HG03108 (cell line): ENCODE measurements around the gene CLDN14.

Source experiments
- ATAC-seq: cut with Tn5 transposase; IDR thresholded peaks from one replicate; pipeline ENCODE4 v1.9.1; 2021; ENCODE audit warnings: moderate library complexity; ENCODE audit not compliant: unreplicated experiment

The CLDN14 gene

GRCh38 chr21:36473203-36473602 lies 6.7 kb downstream of the CLDN14 start:
- ATAC-seq, result no peak

- no peak for ATAC-seq
Observed at GRCh38 chr21:36472377-36472776, 7.5 kb downstream of the CLDN14 start.

GRCh38 chr21:36471254-36471723 lies 8.6 kb downstream of the CLDN14 start:
- ATAC-seq, result peak; percentile 67

DNA sequence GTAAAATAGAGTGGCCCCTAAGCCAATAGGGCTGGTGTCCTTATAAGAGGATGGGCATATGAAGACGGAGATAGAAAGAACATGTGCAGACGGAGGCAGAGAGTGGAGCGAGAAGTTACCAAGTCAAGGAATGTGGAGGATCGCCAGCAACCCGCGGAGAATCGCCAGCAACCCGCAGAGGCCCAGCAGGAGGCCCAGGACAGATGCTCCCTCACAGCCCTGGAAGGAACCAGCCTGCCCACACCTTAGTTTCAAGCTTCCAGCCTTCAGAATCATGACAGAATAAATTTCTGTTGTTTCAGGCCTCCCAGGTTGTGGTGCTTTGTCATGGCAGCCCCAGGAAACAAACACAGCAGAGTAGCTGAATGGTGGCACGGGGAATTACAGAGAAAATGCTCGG lies 9.6 kb downstream of the CLDN14 start:
- no peak for ATAC-seq

- no peak for ATAC-seq
Observed at GRCh38 chr21:36466061-36466511, 13.8 kb downstream of the CLDN14 start.

DNA sequence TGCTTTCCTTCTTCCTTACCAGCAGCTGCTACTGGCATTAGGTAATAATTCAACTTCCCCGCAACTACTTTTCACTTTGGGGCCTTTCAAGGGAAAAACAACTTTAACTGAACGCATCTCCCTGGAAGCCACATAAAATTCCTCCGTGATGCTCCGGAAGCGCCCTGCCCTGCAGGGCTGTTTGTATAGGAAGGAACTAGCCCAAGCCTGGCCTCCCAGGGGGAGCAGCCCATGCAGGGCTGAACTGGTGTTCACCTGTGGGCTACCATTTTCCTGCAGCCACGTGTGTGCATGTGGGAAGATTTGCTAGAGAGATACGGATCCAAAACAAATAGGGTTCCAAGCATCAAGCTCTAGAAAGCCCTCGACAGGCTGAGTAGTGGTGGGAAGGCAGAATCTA lies 14.4 kb downstream of the CLDN14 start:
- no peak for ATAC-seq

DNA sequence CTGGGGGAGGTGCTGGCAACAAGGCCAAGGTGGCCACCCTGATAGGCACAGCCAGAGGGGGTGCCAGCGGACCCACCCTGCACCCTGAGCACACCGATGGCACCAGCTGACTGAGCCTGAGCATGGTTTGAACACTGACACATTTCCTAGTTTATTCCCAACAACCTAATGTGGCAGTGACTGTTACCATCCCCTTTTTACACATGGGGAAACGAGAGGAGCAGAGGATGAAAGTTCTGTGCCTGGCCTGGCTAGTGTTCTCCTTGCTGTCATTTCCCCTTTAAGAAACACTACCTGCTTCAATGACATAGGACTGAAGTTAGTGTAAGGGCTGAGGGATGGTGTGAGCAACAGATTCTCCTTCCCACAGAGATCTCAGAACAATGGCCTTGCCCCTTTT lies 15.3 kb downstream of the CLDN14 start:
- no peak for ATAC-seq

- ATAC-seq, result no peak
Observed at GRCh38 chr21:36463991-36464390, 15.9 kb downstream of the CLDN14 start.

GRCh38 chr21:36463204-36463603 lies 16.7 kb downstream of the CLDN14 start:
- no peak for ATAC-seq

DNA sequence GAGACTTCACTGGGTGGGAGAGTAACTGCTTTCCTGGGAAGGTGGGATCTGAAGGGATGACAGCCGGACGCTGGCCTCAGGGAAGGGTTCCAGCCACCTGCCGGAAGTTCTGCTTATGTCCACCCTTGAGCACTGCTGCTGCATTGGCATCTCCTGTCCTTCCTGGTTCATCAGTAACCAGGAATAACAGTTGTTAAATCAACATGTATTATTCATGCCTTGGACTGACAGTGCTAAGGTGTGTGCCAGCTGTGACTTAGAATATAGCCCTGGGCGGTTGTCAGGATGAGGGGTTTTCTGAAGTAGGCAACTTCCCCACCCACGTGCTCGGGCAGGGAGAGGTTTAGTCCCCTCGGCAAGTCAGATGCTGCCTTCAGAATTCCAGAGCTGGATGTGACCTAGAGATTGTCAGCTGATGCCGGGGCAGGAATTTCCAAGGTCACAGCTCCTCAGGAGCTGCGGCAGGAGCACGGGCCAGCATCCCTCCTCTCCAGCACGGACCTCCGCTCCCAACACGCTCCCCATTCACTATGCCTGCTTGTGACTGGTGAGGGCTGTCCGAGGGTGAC lies 17.9 kb downstream of the CLDN14 start:
- ATAC-seq, result no peak

DNA sequence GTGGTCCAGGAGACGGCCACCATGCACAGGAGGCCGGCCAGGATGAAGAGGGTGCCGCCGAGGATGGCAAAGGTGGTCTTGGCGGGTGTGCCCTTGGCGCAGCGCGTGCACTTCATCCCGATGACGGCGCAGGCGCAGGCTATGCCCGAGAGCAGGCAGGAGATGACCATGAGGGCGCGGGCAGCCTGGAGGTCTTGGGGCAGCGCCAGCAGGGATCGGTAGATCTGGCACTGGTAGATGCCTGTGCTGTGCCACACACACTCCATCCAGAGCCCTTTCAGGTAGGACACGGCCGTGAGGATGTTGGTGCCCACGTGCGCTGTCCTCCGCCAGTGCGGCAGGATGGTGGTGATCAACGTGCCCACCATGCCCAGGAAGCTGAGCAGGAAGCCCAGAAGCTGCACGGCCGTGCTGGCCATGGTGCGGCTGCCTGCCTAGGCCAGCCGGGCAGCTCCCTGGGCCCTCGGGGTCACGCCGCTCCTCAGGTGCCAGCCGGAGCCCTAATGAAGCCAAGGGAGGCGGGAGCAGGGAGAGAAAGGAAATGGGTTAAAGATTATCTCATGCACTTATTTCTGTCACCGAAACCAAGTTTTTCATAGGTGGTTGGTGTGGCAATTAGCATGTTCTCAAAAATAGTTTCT lies 18.5 kb downstream of the CLDN14 start:
- no peak for ATAC-seq

DNA sequence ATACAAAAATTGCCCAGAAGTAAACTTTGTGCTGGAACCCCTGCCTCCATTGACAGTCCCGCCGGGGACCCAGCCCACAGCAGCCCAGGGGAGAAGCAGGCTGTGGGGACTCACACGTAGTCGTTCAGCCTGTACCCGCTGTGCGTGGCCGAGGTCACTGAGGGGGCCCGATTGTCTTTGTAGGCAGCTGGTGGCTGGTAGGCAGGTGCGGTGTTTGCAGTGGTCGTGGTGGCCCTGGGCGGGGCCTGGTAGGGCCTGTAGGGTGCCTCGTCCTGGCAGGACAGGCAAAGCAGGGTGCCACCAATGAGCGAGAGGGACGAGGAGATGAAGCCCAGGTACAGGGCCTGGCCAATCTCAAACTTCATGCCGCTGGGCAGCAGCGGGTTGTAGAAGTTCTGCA lies 19.1 kb downstream of the CLDN14 start:
- ATAC-seq, result no peak

- no peak for ATAC-seq
Observed at GRCh38 chr21:36459098-36459497, 20.8 kb downstream of the CLDN14 start.

DNA sequence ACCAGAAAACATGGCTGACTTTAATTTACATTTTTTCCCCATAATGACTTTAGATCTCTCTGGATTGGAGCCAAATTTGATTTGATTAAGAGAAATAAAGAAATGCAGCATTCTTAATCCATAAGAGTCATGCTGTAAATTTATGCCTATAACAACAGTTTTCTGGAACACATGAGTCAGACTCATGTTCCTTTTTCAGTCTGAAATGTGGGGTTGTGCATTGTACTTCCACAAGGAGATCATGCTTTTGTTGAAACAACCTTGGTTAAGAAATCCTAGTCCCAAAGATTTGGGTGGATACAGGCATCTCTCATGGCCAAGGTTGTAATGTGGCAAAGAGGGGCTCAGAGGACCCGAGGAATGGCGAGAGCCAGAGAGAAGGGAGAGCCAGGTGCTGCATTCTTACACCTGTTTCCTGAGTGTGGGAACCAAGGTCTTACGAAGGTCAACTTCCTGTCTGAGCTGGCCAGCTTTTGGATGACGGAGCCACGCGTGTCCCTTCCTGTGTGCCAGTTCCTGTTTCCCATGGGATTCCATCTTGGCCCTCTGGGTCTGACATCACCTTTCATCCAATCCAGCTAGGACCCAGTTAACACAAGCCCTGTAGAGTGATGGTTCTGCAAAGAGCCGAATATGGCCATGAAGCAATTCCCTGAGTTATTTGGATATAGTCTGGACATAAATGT lies 23.1 kb downstream of the CLDN14 start:
- no peak for ATAC-seq

GRCh38 chr21:36454706-36455105 lies 25.2 kb downstream of the CLDN14 start:
- no peak for ATAC-seq

DNA sequence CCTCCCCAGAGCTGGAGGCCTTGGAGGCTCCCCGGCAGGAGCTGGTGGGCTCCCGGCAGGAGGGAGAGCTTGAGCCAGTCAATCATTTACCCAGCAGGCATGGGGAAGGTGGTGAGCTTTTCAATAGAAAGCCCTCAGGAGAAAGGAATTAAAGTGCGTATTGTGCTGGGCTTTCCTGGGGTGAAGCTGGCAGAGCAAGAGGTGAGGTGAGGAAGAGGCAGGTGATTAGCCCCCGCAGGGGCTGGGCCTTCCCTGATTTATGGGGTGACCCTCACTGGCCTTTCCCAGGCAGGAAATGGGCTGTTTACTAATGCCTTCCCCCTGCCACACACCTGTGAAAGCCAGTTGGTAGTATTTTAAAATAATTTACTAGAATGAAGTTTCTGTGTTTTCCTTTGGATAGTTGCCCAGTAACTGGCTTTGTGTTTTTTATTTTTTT lies 25.8 kb downstream of the CLDN14 start:
- ATAC-seq, result no peak

DNA sequence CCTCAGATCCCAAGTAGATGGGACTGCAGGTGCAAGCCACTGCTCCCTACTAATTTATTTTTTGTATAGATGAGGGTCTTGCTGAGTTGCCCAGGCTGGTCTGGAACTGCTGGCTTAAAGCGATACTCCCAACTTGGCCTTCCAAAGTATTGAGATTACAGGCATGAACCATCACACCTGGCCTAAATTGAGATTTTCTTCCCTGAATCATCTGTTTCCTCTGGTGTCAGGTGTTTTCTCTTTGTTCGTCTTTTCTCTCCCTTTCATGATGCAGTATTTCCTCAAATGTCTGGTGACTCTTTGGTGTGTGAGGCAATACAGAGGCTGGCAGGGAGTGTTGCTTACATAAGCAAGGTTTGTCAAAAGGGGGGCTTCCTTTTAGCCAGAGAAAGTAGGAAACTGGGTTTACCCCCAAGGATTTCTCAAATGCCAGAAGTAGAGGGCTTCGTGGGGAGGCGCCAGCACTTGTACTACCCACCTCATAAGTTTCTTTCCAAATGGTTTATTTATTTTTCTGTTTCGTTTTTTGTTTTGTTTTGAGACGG lies 27.6 kb downstream of the CLDN14 start:
- ATAC-seq, result no peak

DNA sequence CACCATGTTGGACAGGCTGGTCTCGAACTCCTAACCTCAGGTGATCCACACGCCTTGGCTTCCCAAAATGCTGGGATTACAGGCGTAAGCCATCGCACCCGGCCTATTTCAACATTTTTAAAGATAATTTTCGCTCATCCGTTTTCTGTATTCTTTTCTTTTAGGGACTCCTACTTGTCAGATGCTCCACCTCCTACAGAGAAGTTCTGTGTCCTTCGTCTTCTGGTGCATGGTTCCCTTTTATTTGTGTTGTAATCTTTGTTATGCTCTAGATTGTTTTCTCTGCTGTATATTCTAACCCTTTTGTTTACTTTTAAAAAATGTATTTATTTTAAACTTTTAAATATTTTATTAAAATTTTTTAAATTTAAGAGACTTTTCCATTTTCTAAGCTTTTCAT lies 28.4 kb downstream of the CLDN14 start:
- no peak for ATAC-seq

GRCh38 chr21:36450511-36450910 lies 29.4 kb downstream of the CLDN14 start:
- ATAC-seq, result no peak

DNA sequence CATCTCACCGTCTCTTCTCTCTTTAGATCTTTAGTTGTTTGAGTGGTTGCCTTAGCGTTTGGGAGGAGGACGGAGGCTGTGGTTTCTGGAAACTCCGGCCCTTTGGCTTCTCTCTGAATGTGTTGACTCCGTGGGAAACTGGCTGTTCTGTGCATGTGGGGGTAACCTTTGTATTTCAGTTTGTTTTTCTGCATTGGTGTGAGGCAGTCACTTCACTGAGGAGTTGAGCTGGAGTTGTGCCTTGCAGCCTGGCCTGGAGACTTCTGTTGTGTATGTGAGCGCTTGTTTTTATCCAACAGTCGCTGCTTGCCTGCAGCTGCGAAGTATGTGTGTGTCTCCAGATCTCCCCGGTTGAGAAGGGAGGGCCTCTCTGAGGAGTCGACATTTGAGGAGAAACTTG lies 33.6 kb downstream of the CLDN14 start:
- ATAC-seq, result no peak

GRCh38 chr21:36441715-36442114 lies 38.2 kb downstream of the CLDN14 start:
- ATAC-seq, result no peak

DNA sequence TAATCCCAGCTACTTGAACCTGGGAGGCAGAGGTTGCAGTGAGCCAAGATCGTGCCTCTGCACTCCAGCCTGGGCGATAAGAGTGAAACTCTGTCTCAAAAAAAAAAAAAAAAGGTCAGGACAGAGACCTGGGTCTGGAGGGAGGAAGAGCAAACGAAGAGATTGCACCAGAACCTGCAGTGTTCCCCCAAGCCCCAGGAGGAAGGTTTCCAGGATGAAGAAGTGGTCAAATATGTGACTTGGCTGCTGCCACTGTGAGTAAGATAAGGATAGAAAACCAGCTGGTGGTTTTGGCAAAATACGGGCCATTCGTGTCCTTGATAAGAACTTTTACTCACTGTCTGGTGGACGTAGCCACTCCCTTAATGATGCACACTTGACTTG lies 42.2 kb downstream of the CLDN14 start:
- no peak for ATAC-seq
